K562 (cell line): Measurements from ENCODE around the gene ZNF853. TPM values are rescaled to one million over a fixed set of nuclear protein-coding genes. Genes with fewer than 3 reads are reported as not detected.

Experiments used
- ATAC-seq: fragments of 200-7000 bp; cut with Tn5 transposase; 3 replicates; pipeline ENCODE4 v1.9.1; 2020; ENCODE audit warnings: moderate library complexity
- BruUV-seq: library from RNA; stranded (reverse); fragments of 400-500 nt; replicated peaks from 2 replicates; lab custom pipeline; 2021; lab: Mats Ljungman, UMichigan
- CTCF ChIA-PET: fragments of 300-600 bp; formaldehyde crosslinking; extraction: SDS; loops from one replicate; lab custom pipeline; 2021; ENCODE audit warnings: low intra/inter-chr PET ratio; lab: Yijun Ruan, JAX
- POLR2A ChIA-PET: fragments of 300-600, 350-650 bp; sonication (Branson Sonifier 250); formaldehyde crosslinking; extraction: SDS; loops from one replicate; lab custom pipeline; 2021; ENCODE audit warnings: antibody characterized with exemption, inconsistent platforms; lab: Yijun Ruan, JAX
- DNase-seq, 4 experiments: peaks; one replicate each; pipeline versions ENCODE4 v3.0.0 to v3.0.0-alpha.2; 2011 to 2018; ENCODE audit warnings: low spot score in 3 of 4, mixed read lengths in 3 of 4; ENCODE audit errors: extremely low read depth in 1 of 4
- FAIRE-seq: peaks from 2 replicates; lab custom pipeline; 2011; peaks lifted over from hg19 to GRCh38; lab: Jason Lieb, UNC
- H2AFZ ChIP-seq: 2 replicates; pipeline ENCODE4 v1.6.0; 2011; ENCODE audit warnings: low read depth, low read length, control low read depth, inconsistent platforms
- H3K27ac ChIP-seq: fragments of 200-600 bp; 3 replicates; pipeline ENCODE4 v1.8.0; 2011; ENCODE audit warnings: low read depth, mild to moderate bottlenecking, control low read depth, inconsistent platforms, low read length, moderate library complexity, mixed read lengths; ENCODE audit errors: extremely low read depth
- H3K27me3 ChIP-seq, 2 experiments: fragments of 300-600 bp in 1 of 2; 2 replicates in 1 of 2; 3 replicates in 1 of 2; pipeline versions ENCODE4 v1.6.0 to v1.8.0; 2011; ENCODE audit warnings: inconsistent platforms in 2 of 2, low read length in 2 of 2, mild to moderate bottlenecking in 1 of 2, mixed read lengths in 1 of 2, moderate library complexity in 1 of 2; ENCODE audit not compliant: control insufficient read depth in 2 of 2, insufficient read depth in 2 of 2
- H3K36me3 ChIP-seq: fragments of 300-600 bp; 3 replicates; pipeline ENCODE4 v1.8.0; 2011; ENCODE audit warnings: mild to moderate bottlenecking, low read length, inconsistent platforms; ENCODE audit not compliant: control insufficient read depth, insufficient read depth
- H3K4me1 ChIP-seq, 2 experiments: fragments of 200-600 bp in 1 of 2; replicated peaks in 1 of 2; 2 replicates in 1 of 2; 3 replicates in 1 of 2; pipeline versions ENCODE4 v1.5.1 to v1.8.0; 2011; ENCODE audit warnings: inconsistent platforms in 2 of 2, low read length in 2 of 2, mild to moderate bottlenecking in 1 of 2, mixed read lengths in 1 of 2, moderate library complexity in 1 of 2; ENCODE audit not compliant: control insufficient read depth in 2 of 2, insufficient read depth in 2 of 2
- H3K4me2 ChIP-seq: 2 replicates; pipeline ENCODE4 v1.6.1; 2011; ENCODE audit warnings: low read length, control low read depth, inconsistent platforms, mixed read lengths; ENCODE audit not compliant: insufficient read depth
- H3K4me3 ChIP-seq: fragments of 200-600 bp; sonication (generic), shearing (Covaris generic); 2 replicates; pipeline ENCODE4 v1.5.1; 2016; ENCODE audit warnings: control low read depth, inconsistent platforms
- H3K79me2 ChIP-seq: fragments of 200-600 bp; 3 replicates; pipeline ENCODE4 v1.8.0; 2011; ENCODE audit warnings: low read length, inconsistent platforms; ENCODE audit not compliant: control insufficient read depth, insufficient read depth
- H3K9ac ChIP-seq, 2 experiments: 2 replicates each; pipeline versions ENCODE4 v1.6.0 to v1.6.1; 2011; ENCODE audit warnings: low read depth in 2 of 2, low read length in 2 of 2, control low read depth in 1 of 2, inconsistent platforms in 1 of 2, mild to moderate bottlenecking in 1 of 2, mixed read lengths in 1 of 2; ENCODE audit not compliant: insufficient read depth in 1 of 2
- H3K9me1 ChIP-seq: one replicate; pipeline ENCODE4 v1.6.0; 2011; ENCODE audit warnings: inconsistent platforms, mild to moderate bottlenecking, low read length, moderate library complexity; ENCODE audit not compliant: control insufficient read depth, insufficient read depth
- H3K9me3 ChIP-seq: replicated peaks from 2 replicates; pipeline ENCODE4 v1.5.1; 2011; ENCODE audit warnings: low read depth, low read length, inconsistent platforms; ENCODE audit not compliant: control insufficient read depth, insufficient read depth
- H4K20me1 ChIP-seq: replicated peaks from 2 replicates; pipeline ENCODE4 v1.6.1; 2011; ENCODE audit warnings: low read length, inconsistent platforms, mixed read lengths; ENCODE audit not compliant: control insufficient read depth, insufficient read depth
- ARNT ChIP-seq, 2 experiments: fragments of 450-650 bp; IDR thresholded peaks; 2 replicates each; pipeline ENCODE4 v1.6.1; 2016; ENCODE audit warnings: mild to moderate bottlenecking in 1 of 2
- ATF1 ChIP-seq, 2 experiments: fragments of 450-650 bp in 1 of 2; IDR thresholded peaks; 2 replicates each; pipeline ENCODE4 v1.6.1; 2016; ENCODE audit warnings: missing compliant biosample characterization in 1 of 2, missing genetic modification characterization in 1 of 2
- ATF3 ChIP-seq, 2 experiments: fragments of 450-650 bp in 1 of 2; sonication (generic) in 1 of 2; formaldehyde crosslinking in 1 of 2; IDR thresholded peaks in 1 of 2; conservative IDR thresholded peaks in 1 of 2; 2 replicates each; pipeline versions ENCODE4 v1.6.1 to v1.8.1; 2016 to 2023; ENCODE audit warnings: mild to moderate bottlenecking in 2 of 2, moderate library complexity in 2 of 2, inconsistent platforms in 1 of 2, missing genetic modification reagents in 1 of 2
- ATF7 ChIP-seq: fragments of 450-650 bp; IDR thresholded peaks from 2 replicates; pipeline ENCODE4 v1.7.1; 2014; ENCODE audit warnings: mild to moderate bottlenecking, moderate library complexity
- CREB1 ChIP-seq, 2 experiments: sonication (generic) in 1 of 2; formaldehyde crosslinking in 1 of 2; IDR thresholded peaks; 2 replicates each; pipeline versions ENCODE4 v1.6.1 to v1.8.0; 2012 to 2022; ENCODE audit warnings: inconsistent platforms in 1 of 2, mild to moderate bottlenecking in 1 of 2, missing genetic modification reagents in 1 of 2, moderate library complexity in 1 of 2
- CREM ChIP-seq: IDR thresholded peaks from 2 replicates; pipeline ENCODE4 v1.6.1; 2014; ENCODE audit warnings: antibody characterized with exemption, low read depth
- HMG20A ChIP-seq: fragments of 450-650 bp; formaldehyde crosslinking; conservative IDR thresholded peaks from 2 replicates; pipeline ENCODE4 v1.4.0; 2020; ENCODE audit warnings: mild to moderate bottlenecking, mixed read lengths
- NR2C1 ChIP-seq, 2 experiments: fragments of 450-650 bp; IDR thresholded peaks; 2 replicates each; pipeline ENCODE4 v1.6.1; 2017; ENCODE audit warnings: mild to moderate bottlenecking in 2 of 2, antibody characterized with exemption in 1 of 2, inconsistent platforms in 1 of 2, missing compliant biosample characterization in 1 of 2, missing genetic modification characterization in 1 of 2
- SRSF3 ChIP-seq: fragments of 200-400 bp; formaldehyde crosslinking; IDR thresholded peaks from 2 replicates; pipeline ENCODE4 v1.6.1; 2016; ENCODE audit warnings: mild to moderate bottlenecking, low read length, moderate library complexity; ENCODE audit not compliant: insufficient read depth
- WGBS: fragments of 100-300 bp; shearing (Covaris generic); methylation state at CpG from one replicate; pipeline ENCODE4 v1.1.6; 2016; ENCODE audit warnings: low coverage, mixed read lengths; ENCODE audit not compliant: insufficient coverage; ENCODE audit errors: missing lambda C conversion rate; 5-methylcytosine and 5-hydroxymethylcytosine counted together
- in situ Hi-C: fragments of 300-500 bp; cut with MboI; formaldehyde crosslinking; loops from 4 replicates; pipeline ENCODE4 v1.15.0; 2018; ENCODE audit warnings: inconsistent platforms, mixed read lengths
- intact Hi-C: fragments of 100-400 bp; cut with micrococcal nuclease; formaldehyde crosslinking; loops from 2 replicates; pipeline ENCODE4 v1.14.2; 2022
- polyA plus RNA-seq, 8 experiments: library from polyadenylated mRNA; depleted of rRNA in 4 of 8; stranded (reverse) in 5 of 8; unstranded in 3 of 8; fragments of >200 nt; fragmentation: Nextera tagmentation in 2 of 8; fragmentation: Illumina TruSeq in 1 of 8; extraction: Ambion mirVana in 2 of 8; extraction: Trizol in 1 of 8; gene quantifications; 2 replicates each; pipeline versions ENCODE4 v1.2.1 to v1.2.3, GENCODE V29; 2011 to 2014; ENCODE audit warnings: inconsistent platforms in 1 of 8, missing spikeins in 1 of 8
- total RNA-seq, 7 experiments: library from RNA; depleted of rRNA in 6 of 7; stranded (reverse); fragments of >200 nt in 6 of 7; fragmentation: Illumina TruSeq in 2 of 7; extraction: Trizol in 2 of 7; gene quantifications; 2 replicates each; pipeline versions ENCODE4 v1.2.1 to v1.2.3, GENCODE V29; 2011 to 2021; ENCODE audit warnings: low replicate concordance in 1 of 7

The ZNF853 gene
- total and polyA plus RNA-seq, 9 of the 15 experiments (the other 6 are each of a cell fraction or from before 2014, with no cell fraction given) = 0.03 TPM; not detected in 8

DNA sequence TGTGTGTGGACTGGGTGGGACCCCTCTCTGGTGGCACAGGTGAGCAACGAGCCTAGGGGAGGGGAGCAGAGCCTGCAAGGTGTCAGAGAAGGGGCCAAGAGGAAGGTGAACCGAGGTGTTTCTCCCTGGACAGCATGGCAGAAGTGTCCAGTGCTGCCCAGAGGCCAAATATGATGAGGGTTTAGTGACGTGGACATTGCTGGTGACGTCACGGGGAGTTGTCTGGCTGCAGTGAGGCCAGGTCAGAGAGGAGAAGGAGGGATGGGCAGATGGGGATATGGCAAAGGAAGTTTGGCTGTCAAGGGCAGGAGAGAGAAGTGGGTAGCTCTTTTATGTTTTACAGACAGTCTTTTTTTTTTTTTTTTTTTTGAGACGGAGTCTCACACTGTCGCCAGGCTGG, 2.6 kb upstream of the ZNF853 start:
- Histone ChIP-seq H3K4me2 (no peak overlapping the region), H3K4me1 (peaks cover 0 to 16% of the 10 kb centered on the region in 2 experiments; a peak in 2 of 5 replicates), H3K79me2 (no peaks in the 10 kb centered on the region), H3K9me1 (no peaks in the 10 kb centered on the region), H3K36me3 (peaks cover 5% of the 10 kb centered on the region; the same call in 1 of the 3 replicates), H4K20me1 (no peaks in the 10 kb centered on the region), H2AFZ (no peak overlapping the region), H3K9me3 (no peaks in the 10 kb centered on the region), H3K27ac (no peak overlapping the region), H3K9ac (no peak overlapping the region), H3K4me3 (no peak overlapping the region), H3K27me3 (peaks cover 18 to 44% of the 10 kb centered on the region in 2 experiments)
- no peak for TF ChIP-seq SRSF3
- TF ChIP-seq ATF7 = peak; percentile 32; the same call in 1 of the 2 replicates
- peak; percentile 85 for TF ChIP-seq CREM
- 0 out of 2 replicates have a peak, but pooled peaks have one; percentile 46 for TF ChIP-seq ATF1 (CRISPR knock-in tag; IDR thresholded peaks at IDR 0.05)
- TF ChIP-seq ATF1 (tag; IDR thresholded peaks at IDR 0.05) = peak; percentile 91
- TF ChIP-seq NR2C1 (IDR thresholded peaks at IDR 0.05) = no peak
- TF ChIP-seq NR2C1 (tag; IDR thresholded peaks at IDR 0.05) = no peak
- TF ChIP-seq CREB1 (IDR thresholded peaks at IDR 0.05) = peak; percentile 48; the same call in 1 of the 2 replicates
- TF ChIP-seq CREB1 (CRISPR knock-in tag; IDR thresholded peaks at IDR 0.05) = peak; percentile 73
- TF ChIP-seq ATF3 (IDR thresholded peaks at IDR 0.05) = peak; percentile 61
- TF ChIP-seq ATF3 (CRISPR knock-in tag; conservative IDR thresholded peaks at IDR 0.05) = no peak
- TF ChIP-seq ARNT (IDR thresholded peaks at IDR 0.05) = no peak
- TF ChIP-seq HMG20A (CRISPR knock-in tag) = no peak
- FAIRE-seq (peak; percentile 44), DNase-seq (peak in 1 of 4 experiments; percentile 25), ATAC-seq (peak; percentile 23; the same call in 1 of the 3 replicates)
- 2% methylated on average over 5 of the region's 7 CpGs for WGBS
- BruUV-seq = no TSS peak
- POLR2A ChIA-PET = interaction anchor here (2.3 kb wide), 1 partner anchor 8 kb away, joined by 7 read pairs; no protein-coding TSS in a partner anchor
- in situ Hi-C loops (no loop called here), intact Hi-C loops (no loop called here)
- CTCF ChIA-PET = no interaction called here
